Keratinocyte (primary cell): ENCODE results near the gene NR3C2. TPM values are rescaled to one million over a fixed set of nuclear protein-coding genes. Genes with fewer than 3 reads are reported as not detected.
A peak's percentile ranks its signal among the peaks of the same experiment; 100 is the strongest.

Experiments used
- DNase-seq: peaks from one replicate; pipeline ENCODE4 v3.0.0-alpha.2; 2011; ENCODE audit warnings: low read depth, missing footprints, low spot score
- FAIRE-seq: peaks from 2 replicates; lab custom pipeline; 2011; peaks lifted over from hg19 to GRCh38; lab: Jason Lieb, UNC
- H2AFZ ChIP-seq: 2 replicates; pipeline ENCODE4 v1.6.0; 2012; ENCODE audit warnings: low read length, control low read depth, inconsistent platforms; ENCODE audit not compliant: control insufficient read depth
- H3K27ac ChIP-seq: 2 replicates; pipeline ENCODE4 v1.5.1; 2011; ENCODE audit warnings: low read length; ENCODE audit not compliant: control insufficient read depth, insufficient read depth
- H3K27me3 ChIP-seq: 3 replicates; pipeline ENCODE4 v1.6.0; 2011; ENCODE audit warnings: low read length; ENCODE audit not compliant: control insufficient read depth, insufficient read depth; ENCODE audit errors: extremely low read depth
- H3K36me3 ChIP-seq, 2 experiments: 2 replicates in 1 of 2; 3 replicates in 1 of 2; pipeline ENCODE4 v1.5.1; 2011; ENCODE audit warnings: low read length in 2 of 2, mild to moderate bottlenecking in 1 of 2; ENCODE audit not compliant: control insufficient read depth in 2 of 2, insufficient read depth in 2 of 2; ENCODE audit errors: extremely low read depth in 1 of 2
- H3K4me1 ChIP-seq: 3 replicates; pipeline ENCODE4 v1.5.1; 2011; ENCODE audit warnings: low read length; ENCODE audit not compliant: control insufficient read depth, insufficient read depth; ENCODE audit errors: extremely low read depth
- H3K4me2 ChIP-seq: 3 replicates; pipeline ENCODE4 v1.6.0; 2011; ENCODE audit warnings: low read depth, low read length; ENCODE audit not compliant: control insufficient read depth, insufficient read depth; ENCODE audit errors: extremely low read depth
- H3K4me3 ChIP-seq, 3 experiments: fragments of 200-600 bp in 1 of 3; sonication (generic) in 1 of 3; 2 replicates in 2 of 3; 3 replicates in 1 of 3; pipeline ENCODE4 v1.5.1; 2011 to 2016; ENCODE audit warnings: low read length in 3 of 3, mild to moderate bottlenecking in 3 of 3, control low read depth in 2 of 3, inconsistent platforms in 1 of 3, low read depth in 1 of 3, mixed read lengths in 1 of 3, mixed run types in 1 of 3, moderate library complexity in 1 of 3; ENCODE audit not compliant: control insufficient read depth in 2 of 3, insufficient read depth in 2 of 3; ENCODE audit errors: extremely low read depth in 1 of 3
- H3K79me2 ChIP-seq: 2 replicates; pipeline ENCODE4 v1.6.0; 2012; ENCODE audit warnings: low read length; ENCODE audit not compliant: control insufficient read depth, insufficient read depth
- H3K9ac ChIP-seq: 3 replicates; pipeline ENCODE4 v1.6.0; 2011; ENCODE audit warnings: low read length; ENCODE audit not compliant: control insufficient read depth, insufficient read depth; ENCODE audit errors: extremely low read depth
- H3K9me1 ChIP-seq: 3 replicates; pipeline ENCODE4 v1.6.0; 2011; ENCODE audit warnings: low read length; ENCODE audit not compliant: control insufficient read depth, insufficient read depth; ENCODE audit errors: extremely low read depth
- H3K9me3 ChIP-seq: 2 replicates; pipeline ENCODE4 v1.5.1; 2012; ENCODE audit warnings: low read depth, low read length; ENCODE audit not compliant: control insufficient read depth
- H4K20me1 ChIP-seq: 3 replicates; pipeline ENCODE4 v1.6.0; 2011; ENCODE audit warnings: low read length; ENCODE audit not compliant: control insufficient read depth, insufficient read depth; ENCODE audit errors: extremely low read depth
- CTCF ChIP-seq, 3 experiments: IDR thresholded peaks in 1 of 3; conservative IDR thresholded peaks in 1 of 3; optimal IDR thresholded peaks in 1 of 3; 2 replicates in 2 of 3; 3 replicates in 1 of 3; pipeline versions ENCODE3 to v1.5.1; 2011; ENCODE audit warnings: low read length in 3 of 3, mild to moderate bottlenecking in 3 of 3, moderate library complexity in 2 of 3, control low read depth in 1 of 3, inconsistent platforms in 1 of 3; ENCODE audit not compliant: insufficient read depth in 2 of 3; ENCODE audit errors: extremely low read depth in 1 of 3
- EZH2 ChIP-seq: IDR thresholded peaks from one replicate; pipeline ENCODE4 v1.6.1; 2012; ENCODE audit warnings: inconsistent platforms, mild to moderate bottlenecking, low read length, moderate library complexity
- dilution Hi-C: fragments of 300-500 bp; cut with MboI; formaldehyde crosslinking; loops from one replicate; pipeline ENCODE4 v1.7.0; 2020; ENCODE audit warnings: low sequenced_read_pairs; ENCODE audit not compliant: extremely low pct_ligation_motif_present
- polyA minus RNA-seq, 3 experiments: library from RNA; depleted of rRNA, polyadenylated mRNA; stranded (reverse); fragments of >200 nt; gene quantifications; 1 replicate in 1 of 3; 2 replicates in 1 of 3; 3 replicates in 1 of 3; pipeline ENCODE4 v1.2.3, GENCODE V29; 2011
- polyA plus RNA-seq, 5 experiments: library from polyadenylated mRNA; depleted of rRNA in 3 of 5; stranded (reverse) in 3 of 5; stranded (forward) in 1 of 5; unstranded in 1 of 5; fragments of >200 nt; gene quantifications; 1 replicate in 1 of 5; 2 replicates in 3 of 5; 3 replicates in 1 of 5; pipeline versions ENCODE4 v1.2.1 to v1.2.3, GENCODE V29; 2011 to 2012; ENCODE audit warnings: missing spikeins in 2 of 5, low read depth in 1 of 5, low replicate concordance in 1 of 5

NR3C2 gene
- polyA plus RNA-seq (0.65 to 1.8 TPM (median 1.5 TPM) in 3 replicates), polyA minus RNA-seq (1.7 to 6.8 TPM (median 4.9 TPM) in 3 replicates)
- polyA plus RNA-seq (2011; ENCODE audit: low read depth), result 0.41 TPM
- 0.84 and 1.2 TPM in 2 replicates for polyA plus RNA-seq (2011; cell fraction: cytosol; rRNA removed)
- 3.1 and 3.7 TPM in 2 replicates for polyA plus RNA-seq (2011; cell fraction: nucleus; rRNA removed)
- polyA plus RNA-seq (2012; ENCODE audit: low replicate concordance), result 0.31 and 0.46 TPM in 2 replicates
- polyA minus RNA-seq (2011; cell fraction: cytosol; rRNA and poly(A)+ RNA removed), result 1.3 TPM
- polyA minus RNA-seq (2011; cell fraction: nucleus; rRNA and poly(A)+ RNA removed), result 3.9 and 7.9 TPM in 2 replicates

- H4K20me1 ChIP-seq, result no peaks in the 10 kb centered on the region
- H3K9me1 ChIP-seq, result no peaks in the 10 kb centered on the region
- H3K4me2 ChIP-seq, result peak within 1 kb of the TSS; percentile 98
- no peak for TF ChIP-seq EZH2
- no peak for TF ChIP-seq CTCF (optimal IDR thresholded peaks at IDR 0.05 in 1 of 3, IDR thresholded peaks at IDR 0.05 in 1 of 3, conservative IDR thresholded peaks at IDR 0.05 in 1 of 3; ENCODE audit: extremely low read depth in 1 of 3, insufficient read depth in 2 of 3, low read length in 3 of 3)
- H3K27me3 ChIP-seq, result peaks cover 17% of the 10 kb centered on the region
- H3K79me2 ChIP-seq, result no peaks in the 10 kb centered on the region
- peak within 1 kb of the TSS; percentile 68 for H3K9ac ChIP-seq
- no peaks in the 10 kb centered on the region for H3K36me3 ChIP-seq
- H3K4me1 ChIP-seq, result peaks cover 9% of the 10 kb centered on the region
- H3K27ac ChIP-seq, result peak within 1 kb of the TSS; percentile 2
- dilution Hi-C loops, result no loop called here
- H2AFZ ChIP-seq, result peak within 1 kb of the TSS; percentile 92
- peak within 1 kb of the TSS; percentile 81 to 86 (median 83) for H3K4me3 ChIP-seq
- no peaks in the 10 kb centered on the region for H3K9me3 ChIP-seq
- FAIRE-seq (peak; percentile 89), DNase-seq (peak; percentile 77)
Measured at GRCh38 chr4:148441986-148442831, at the start of gene NR3C2. Gene NR3C2, minus strand, starts transcription at chr4:148442414.

GRCh38 chr4:148487181-148487580, 45.0 kb upstream of the NR3C2 start:
- Histone ChIP-seq H3K27me3 (no peaks in the 10 kb centered on the region), H3K79me2 (no peaks in the 10 kb centered on the region), H3K9me1 (no peaks in the 10 kb centered on the region), H3K9ac (no peak overlapping the region), H3K4me1 (no peaks in the 10 kb centered on the region), H4K20me1 (no peaks in the 10 kb centered on the region), H3K27ac (no peak overlapping the region), H3K4me3 (no peak overlapping the region), H3K4me2 (no peak overlapping the region), H2AFZ (no peak overlapping the region), H3K9me3 (no peaks in the 10 kb centered on the region), H3K36me3 (no peaks in the 10 kb centered on the region)
- FAIRE-seq, result no peak
- no peak for DNase-seq
- no peak for TF ChIP-seq CTCF (optimal IDR thresholded peaks at IDR 0.05 in 1 of 3, IDR thresholded peaks at IDR 0.05 in 1 of 3, conservative IDR thresholded peaks at IDR 0.05 in 1 of 3; ENCODE audit: extremely low read depth in 1 of 3, insufficient read depth in 2 of 3, low read length in 3 of 3)
- TF ChIP-seq EZH2, result no peak
- dilution Hi-C loops, result no loop called here
